ENCODE data around the gene LPP.

The LPP gene

DNA sequence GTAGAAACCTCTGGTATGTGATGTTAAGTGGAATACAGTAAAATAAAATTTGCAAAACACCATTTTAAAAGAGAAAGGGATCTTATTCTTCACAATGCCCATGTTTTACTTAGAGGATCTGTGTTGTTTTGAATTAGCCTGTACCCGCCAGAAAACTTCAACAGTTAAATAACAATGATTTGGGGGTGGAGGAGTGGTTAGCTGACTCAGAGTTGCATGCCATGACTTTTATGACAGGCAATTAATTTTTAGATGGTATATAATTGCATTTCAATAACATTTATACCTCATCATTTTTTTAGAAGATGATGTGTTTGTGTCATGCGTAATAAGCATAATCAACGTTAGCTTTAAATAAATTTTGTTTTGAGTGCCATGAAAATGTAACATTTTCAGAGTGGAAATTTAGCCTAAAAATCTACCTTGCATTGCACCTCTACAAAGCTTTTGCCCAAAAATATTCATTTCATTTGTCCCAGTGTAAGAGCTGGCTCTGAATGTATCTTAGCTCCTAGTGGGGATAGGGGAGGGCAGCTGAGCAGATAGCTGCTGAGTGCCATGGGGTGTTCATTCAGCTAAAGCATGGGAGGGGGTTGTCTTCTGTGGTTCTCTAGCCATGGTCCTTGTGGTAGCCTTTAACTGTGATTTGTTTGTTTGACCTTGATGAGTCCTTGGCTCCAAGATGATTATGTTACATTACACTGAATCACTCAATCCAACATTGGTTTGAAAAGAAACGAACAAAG lies 379.8 kb downstream of the LPP start:
- DNase-seq: no peak

- no peak for DNase-seq
Observed at GRCh38 chr3:188534633-188535032, 380.7 kb downstream of the LPP start.

DNA sequence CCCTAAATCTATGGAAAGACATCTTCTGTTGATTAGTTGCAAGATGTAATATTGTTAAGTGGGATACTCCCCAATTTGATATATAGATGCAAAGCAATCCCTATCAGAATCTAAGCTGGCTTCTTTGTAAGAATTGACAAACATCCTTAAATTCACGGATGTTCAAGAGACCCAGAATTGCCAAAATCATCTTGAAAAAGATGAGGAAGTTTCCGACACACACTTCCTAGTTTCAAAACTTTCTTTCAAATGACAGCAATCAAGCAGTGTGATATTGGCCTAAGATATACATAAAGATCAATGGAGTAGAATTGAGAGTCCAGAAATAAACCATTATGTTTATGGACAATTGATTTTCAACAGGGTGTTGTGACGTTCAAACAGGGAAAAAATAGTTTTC lies 383.6 kb downstream of the LPP start:
- DNase-seq: no peak

DNA sequence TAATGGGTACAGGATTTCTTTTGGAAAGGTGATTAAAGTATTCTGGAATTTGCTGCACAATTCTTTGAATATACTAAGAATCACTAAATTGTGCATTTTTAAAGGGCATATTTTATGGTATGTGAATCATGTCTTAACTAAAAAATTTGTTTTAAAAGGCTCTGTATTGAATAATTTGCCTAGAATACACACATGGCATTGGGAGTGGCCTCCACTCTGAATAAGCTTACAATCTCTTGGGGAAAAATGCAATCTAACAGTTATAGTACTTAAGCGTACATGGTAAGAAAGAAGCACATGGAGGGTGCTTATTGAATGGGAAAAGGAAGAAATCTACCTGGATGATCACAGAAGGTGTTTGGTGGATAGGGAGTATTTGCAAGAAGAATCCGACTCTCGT lies 385.1 kb downstream of the LPP start:
- DNase-seq: no peak

- DNase-seq: no peak
Observed at GRCh38 chr3:188539631-188540194, 385.8 kb downstream of the LPP start.

DNA sequence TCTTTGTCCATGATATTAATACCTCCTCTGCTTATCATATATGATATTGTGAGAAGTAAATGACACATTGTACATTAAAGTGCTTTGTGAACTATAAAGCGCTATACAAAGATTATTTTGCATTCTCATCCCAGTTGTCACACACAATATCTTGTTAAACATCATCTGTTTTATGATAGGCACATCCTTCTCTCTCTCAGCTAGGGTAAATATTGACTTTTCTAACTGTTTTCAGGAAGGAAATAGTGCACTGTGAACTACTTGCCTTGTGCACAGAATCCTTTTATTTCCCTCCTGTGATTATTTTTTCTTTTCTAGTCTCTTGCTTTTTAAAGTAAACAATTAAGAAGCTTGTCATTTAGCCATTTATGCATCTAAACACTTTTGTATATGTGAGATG lies 388.2 kb downstream of the LPP start:
- DNase-seq: no peak

DNA sequence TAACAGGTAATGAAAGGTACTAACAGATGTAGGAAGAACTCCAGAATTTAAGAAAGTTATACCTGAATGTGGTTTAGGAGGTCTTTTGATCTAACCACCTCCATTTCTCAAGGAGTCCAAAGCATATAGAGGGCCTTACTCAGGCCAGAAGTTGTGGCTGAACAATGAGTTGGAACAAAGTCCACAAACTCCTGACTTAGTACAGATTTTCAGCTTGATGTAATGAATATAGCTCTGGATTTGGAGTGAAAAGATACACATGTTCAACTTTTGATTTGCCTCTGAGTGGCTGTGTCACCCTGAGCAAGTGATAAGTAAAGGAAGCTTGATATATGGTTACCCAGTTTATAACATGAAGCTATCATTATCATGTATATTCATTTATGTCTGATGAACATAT lies 390.1 kb downstream of the LPP start:
- no peak for DNase-seq

DNA sequence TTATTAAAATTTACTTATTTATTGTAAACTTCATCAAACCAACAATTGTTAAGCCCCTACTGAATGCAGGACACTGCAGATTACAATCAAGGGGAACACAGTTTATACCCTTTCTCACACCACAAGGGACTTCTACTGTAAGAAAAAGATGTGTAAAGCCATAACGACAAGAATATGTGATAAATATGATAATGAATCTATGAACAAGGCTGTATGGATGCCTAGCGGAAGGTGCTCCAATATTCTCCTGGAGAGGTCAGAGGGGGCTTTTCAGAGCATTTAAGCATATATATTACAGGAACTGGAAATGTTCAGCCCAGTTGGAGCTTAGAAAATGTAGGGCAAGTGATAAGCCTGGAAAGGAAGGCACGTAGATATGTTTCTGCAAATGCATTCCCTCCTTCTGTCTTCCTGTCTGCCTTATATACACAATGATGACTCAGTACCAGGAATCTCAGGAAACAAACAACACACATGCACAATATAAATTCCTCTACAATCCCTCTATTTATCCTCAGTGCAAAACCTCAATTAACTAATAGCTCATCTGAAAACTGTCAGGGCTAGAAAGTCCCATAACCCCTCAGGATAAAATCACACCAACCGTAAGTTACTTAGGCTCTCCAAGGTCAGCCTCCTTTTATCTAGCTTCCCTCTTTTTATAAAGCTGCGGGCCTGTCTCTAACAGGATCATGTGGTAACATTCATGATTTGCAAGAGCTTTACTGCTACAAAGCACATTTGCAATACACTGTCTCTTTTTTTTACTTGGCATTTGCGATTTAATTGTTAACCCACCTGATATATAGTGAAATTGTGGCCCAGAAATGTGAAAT lies 393.1 kb downstream of the LPP start:
- no peak for DNase-seq

DNA sequence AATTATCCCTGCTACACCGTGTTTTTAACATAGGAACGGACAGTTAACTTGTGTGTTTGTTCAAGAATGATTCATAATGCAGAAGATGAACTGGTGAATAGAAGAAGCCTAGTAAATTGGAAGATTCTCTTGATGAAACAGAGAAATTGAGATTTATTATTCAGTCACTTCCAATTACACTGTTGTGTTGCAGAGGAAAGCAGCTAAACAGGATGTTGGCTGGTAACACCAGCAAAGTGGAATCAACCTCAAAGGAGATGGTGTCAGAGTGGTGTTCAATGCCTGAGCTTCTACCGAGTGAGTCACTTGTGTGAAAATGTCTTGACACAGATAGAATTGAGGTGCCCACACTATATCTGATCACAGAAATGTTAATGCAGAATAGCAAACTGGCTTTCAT lies 399.6 kb downstream of the LPP start:
- DNase-seq: peak in 1 of 2 donors; percentile 6

DNA sequence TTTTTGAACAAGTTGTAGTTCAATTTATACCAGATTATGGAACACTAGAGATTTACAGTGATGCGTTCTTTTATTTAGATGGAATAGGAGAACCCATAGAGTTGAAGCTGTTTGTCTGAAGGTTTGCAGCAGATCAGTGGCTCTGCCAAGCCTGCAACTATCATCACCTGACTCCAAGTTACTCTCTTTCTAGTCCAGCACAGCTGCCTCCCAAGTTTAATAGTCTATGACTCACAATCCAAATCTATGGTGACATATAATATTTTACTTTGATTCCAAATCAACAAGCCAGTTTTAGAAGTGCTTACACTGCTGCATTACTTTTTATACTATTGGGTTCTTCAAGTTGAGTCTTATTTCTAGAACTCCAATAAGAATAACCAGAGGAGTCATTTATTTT lies 400.4 kb downstream of the LPP start:
- DNase-seq: no peak

- DNase-seq: no peak
Observed at GRCh38 chr3:188557235-188557634, 403.3 kb downstream of the LPP start.

- DNase-seq: no peak
Observed at GRCh38 chr3:188558343-188559071, 404.6 kb downstream of the LPP start.

DNA sequence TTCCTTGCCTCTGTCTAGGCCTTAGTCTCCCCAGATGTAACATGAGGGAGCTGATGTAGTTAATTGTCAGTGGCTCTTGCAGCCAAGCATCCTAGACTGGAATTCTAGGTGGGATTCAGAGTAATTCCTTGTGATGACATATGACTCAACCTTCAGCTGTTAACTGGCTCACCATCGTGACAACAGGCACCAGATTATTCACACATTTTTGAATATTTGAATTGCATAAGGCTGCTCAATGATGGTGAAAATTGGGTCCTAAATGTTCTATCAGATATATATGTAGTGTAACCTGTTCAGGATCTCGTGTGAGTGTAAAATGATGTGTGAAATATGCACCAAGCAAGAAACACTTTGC lies 405.1 kb downstream of the LPP start:
- no peak for DNase-seq

- no peak for DNase-seq
Observed at GRCh38 chr3:188559856-188560255, 405.9 kb downstream of the LPP start.

DNA sequence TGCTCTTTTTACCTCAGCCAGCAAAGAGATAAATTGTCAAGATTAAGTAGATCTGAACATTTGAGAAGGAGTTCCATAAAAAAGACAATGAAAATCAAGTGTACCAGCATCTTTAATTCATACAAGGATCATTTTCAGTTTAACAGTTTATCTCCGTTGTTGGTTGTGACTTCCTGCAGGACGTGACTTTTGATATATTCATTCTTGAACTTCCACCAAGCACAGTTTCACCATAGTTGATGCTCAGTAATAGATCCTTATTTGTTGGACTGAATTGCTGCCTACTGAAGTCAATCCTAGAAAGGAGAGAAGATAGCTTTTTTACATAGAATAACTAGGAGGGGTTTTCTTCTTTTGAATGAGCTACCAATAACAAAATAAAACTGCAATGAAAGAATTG lies 408.2 kb downstream of the LPP start:
- DNase-seq: no peak

DNA sequence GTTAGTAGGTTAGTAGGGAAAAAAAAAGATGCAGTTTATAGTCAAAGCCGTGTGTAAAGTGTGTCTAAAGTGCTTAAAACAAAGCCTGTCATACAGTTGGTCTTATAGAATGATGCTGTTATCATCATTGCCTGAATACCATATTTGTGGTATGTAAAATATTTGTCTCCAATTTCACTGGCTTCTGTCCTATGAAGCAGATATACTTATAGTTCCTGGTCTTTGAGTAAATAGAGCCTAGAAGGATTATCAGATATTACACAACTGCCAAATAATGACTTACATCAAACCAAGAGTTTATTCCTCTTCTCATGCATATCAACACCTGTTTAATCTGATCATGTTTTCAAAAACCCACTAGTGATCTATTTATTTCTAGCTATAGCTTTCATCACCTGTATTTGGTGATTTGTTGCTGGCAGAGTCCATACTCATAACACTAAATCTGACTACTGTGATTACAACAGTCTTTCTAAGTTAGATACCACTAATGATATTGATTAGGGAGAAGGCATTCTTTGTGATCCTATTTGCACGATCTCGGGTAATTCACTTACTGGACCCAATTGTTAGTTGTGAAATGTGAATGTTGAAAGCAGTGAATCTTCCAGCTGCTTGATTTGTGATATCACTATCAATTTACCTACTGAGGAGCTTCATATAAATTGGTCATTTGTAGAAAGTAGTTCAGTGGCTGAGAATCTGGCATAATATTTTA lies 413.7 kb downstream of the LPP start:
- DNase-seq: no peak

- no peak for DNase-seq
Observed at GRCh38 chr3:188568736-188569135, 414.8 kb downstream of the LPP start.

- no peak for DNase-seq
Observed at GRCh38 chr3:188571531-188572095, 417.7 kb downstream of the LPP start.

GRCh38 chr3:188573291-188573940 lies 419.5 kb downstream of the LPP start:
- no peak for DNase-seq

DNA sequence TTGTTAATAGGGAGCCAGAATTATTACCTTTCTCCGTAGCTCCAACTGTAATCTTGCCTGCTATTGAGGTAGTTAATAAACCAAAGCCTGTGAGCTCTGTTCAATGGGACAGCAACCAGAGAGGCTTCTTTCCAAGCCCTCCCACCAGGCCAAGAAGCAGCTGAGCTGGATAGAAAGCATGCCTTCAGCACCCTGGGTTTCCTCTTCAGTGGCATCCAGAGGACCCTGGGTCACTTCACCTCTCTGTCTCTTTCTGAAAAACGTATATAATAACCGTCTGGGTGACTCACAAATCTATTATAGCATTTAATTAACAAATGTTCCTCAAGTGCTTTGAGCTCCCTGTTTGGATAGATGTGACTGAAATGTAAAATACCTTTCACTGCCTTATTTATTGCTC lies 420.0 kb downstream of the LPP start:
- no peak for DNase-seq

GRCh38 chr3:188574885-188575284 lies 420.9 kb downstream of the LPP start:
- no peak for DNase-seq

DNA sequence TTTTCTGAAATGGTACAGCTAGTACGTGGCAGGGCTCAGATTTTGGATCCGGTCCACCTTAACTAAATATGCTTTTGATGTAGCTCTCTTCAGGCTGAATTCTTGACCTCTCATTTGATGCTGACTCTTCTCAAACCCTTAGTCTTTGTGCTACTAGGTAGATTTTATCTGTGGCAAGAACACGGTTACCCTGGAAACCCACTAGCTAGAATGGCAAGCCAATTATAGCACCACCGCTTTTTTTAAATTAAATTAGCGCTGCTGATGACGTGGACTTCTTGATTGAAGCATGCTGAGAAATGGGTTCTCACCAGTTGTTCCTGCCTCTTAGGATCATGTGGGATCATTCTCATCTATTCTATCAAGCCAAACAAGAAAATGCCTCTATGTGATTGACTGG lies 421.5 kb downstream of the LPP start:
- DNase-seq: no peak

All from stimulated activated CD4-positive, alpha-beta T cell treated with anti-CD3 and anti-CD28 coated beads, Interleukin-2, amount 100 ng/mL, for 48 hours (primary cell).